ENCODE data around the gene MEGF6. TPM values are rescaled to one million over a fixed set of nuclear protein-coding genes. Genes with fewer than 3 reads are reported as not detected.
A peak's percentile ranks its signal among the peaks of the same experiment; 100 is the strongest.

Gene MEGF6
- total and polyA plus RNA-seq, 9 donors, result 7.7 to 26.7 (median 15.3) TPM

DNA sequence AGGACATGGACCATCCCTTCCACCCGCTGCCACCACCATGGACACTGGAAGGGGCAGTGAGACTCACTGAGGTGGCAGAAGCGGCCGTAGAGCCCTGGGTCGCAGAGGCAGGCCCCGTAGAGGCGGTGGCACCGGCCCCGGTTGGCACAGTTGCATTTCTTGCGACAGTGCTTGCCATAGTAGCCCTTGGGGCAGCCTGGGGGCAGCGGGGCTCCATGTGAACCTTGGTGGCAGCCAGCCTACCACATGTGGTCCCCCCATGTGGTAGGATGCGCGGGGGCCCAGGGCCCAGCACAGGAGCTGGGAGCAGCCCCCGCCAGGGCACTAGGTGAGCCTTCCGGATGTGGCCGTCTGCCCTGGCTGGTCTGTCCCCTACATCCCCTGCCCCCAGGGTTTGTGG, 105.3 kb downstream of the MEGF6 start:
- H3K4me3 ChIP-seq (ENCODE audit: low read length), result no peak overlapping the region
- DNase-seq, result no peak
- H3K27me3 ChIP-seq (ENCODE audit: control insufficient read depth, insufficient read depth, low read length), result no peaks in the 10 kb centered on the region
- no peaks in the 10 kb centered on the region for H3K36me3 ChIP-seq (ENCODE audit: control insufficient read depth, insufficient read depth, low read length)
- no peaks in the 10 kb centered on the region for H3K9me3 ChIP-seq (replicated peaks; ENCODE audit: control insufficient read depth, low read depth, low read length)
- H3K27ac ChIP-seq (ENCODE audit: low read length), result no peak overlapping the region
- 97% methylated on average over 15 of the region's 15 CpGs for WGBS (ENCODE audit: insufficient coverage)
- no peaks in the 10 kb centered on the region for H3K4me1 ChIP-seq (ENCODE audit: control insufficient read depth, insufficient read depth, low read length)

DNA sequence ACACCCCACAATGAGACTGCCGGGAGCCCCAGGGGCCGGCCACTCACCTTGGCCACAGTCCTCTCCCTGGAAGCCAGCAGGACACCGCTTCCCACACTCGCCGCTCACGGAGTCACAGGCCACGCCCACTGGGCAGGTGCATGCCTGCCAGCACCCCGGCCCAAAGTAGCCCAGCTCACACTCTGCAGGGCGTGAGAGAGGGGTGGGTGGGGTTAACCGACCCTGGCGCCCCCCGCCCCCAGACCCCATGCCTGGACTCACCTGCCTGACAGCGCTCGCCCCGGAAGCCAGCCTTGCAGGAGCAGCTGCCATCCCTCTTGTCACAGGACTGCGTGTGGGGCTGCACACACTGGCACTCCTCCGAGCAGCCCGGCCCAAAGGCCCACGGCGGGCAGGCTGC, 106.1 kb downstream of the MEGF6 start:
- Histone ChIP-seq H3K9me3 (replicated peaks; ENCODE audit: control insufficient read depth, low read depth, low read length) (no peaks in the 10 kb centered on the region), H3K36me3 (ENCODE audit: control insufficient read depth, insufficient read depth, low read length) (no peaks in the 10 kb centered on the region), H3K27me3 (ENCODE audit: control insufficient read depth, insufficient read depth, low read length) (no peaks in the 10 kb centered on the region), H3K4me1 (ENCODE audit: control insufficient read depth, insufficient read depth, low read length) (no peaks in the 10 kb centered on the region), H3K4me3 (ENCODE audit: low read length) (no peak overlapping the region), H3K27ac (ENCODE audit: low read length) (no peak overlapping the region)
- DNase-seq, result no peak
- 78% methylated on average over 18 of the region's 20 CpGs for WGBS (ENCODE audit: insufficient coverage)

- no peak for DNase-seq
- Histone ChIP-seq H3K9me3 (replicated peaks; ENCODE audit: control insufficient read depth, low read depth, low read length) (no peaks in the 10 kb centered on the region), H3K36me3 (ENCODE audit: control insufficient read depth, insufficient read depth, low read length) (no peaks in the 10 kb centered on the region), H3K27ac (ENCODE audit: low read length) (no peak overlapping the region), H3K4me1 (ENCODE audit: control insufficient read depth, insufficient read depth, low read length) (no peaks in the 10 kb centered on the region), H3K4me3 (ENCODE audit: low read length) (no peak overlapping the region), H3K27me3 (ENCODE audit: control insufficient read depth, insufficient read depth, low read length) (no peaks in the 10 kb centered on the region)
- WGBS (ENCODE audit: insufficient coverage), result 64% methylated on average over 5 of the region's 7 CpGs
These were observed 106.5 kb downstream of the MEGF6 start for GRCh38 chr1:3504822-3505153.

GRCh38 chr1:3504151-3504821, 107.0 kb downstream of the MEGF6 start:
- WGBS (ENCODE audit: insufficient coverage), result 78% methylated on average over 31 of the region's 31 CpGs
- H3K27me3 ChIP-seq (ENCODE audit: control insufficient read depth, insufficient read depth, low read length), result no peaks in the 10 kb centered on the region
- no peak overlapping the region for H3K4me3 ChIP-seq (ENCODE audit: low read length)
- H3K9me3 ChIP-seq (replicated peaks; ENCODE audit: control insufficient read depth, low read depth, low read length), result no peaks in the 10 kb centered on the region
- H3K36me3 ChIP-seq (ENCODE audit: control insufficient read depth, insufficient read depth, low read length), result no peaks in the 10 kb centered on the region
- no peak for DNase-seq
- no peak overlapping the region for H3K27ac ChIP-seq (ENCODE audit: low read length)
- H3K4me1 ChIP-seq (ENCODE audit: control insufficient read depth, insufficient read depth, low read length), result no peaks in the 10 kb centered on the region

DNA sequence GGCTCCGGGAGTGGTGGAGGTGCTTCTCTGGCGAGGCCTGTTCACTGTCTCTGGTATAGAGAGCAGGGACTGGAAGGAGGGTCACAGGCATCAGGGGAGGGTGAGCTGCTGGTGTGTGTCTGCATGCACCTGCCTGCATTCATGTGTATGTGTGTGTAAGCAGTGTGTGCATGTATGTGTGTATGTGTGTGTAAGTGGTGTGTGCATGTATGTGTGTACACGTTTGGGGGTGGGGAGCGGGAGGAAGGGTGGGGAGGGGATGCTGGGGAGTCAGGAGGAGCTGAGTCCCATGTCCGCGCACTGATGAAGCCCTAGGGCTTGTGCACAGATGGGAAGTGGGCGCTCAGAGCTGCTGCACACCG, 107.8 kb downstream of the MEGF6 start:
- Histone ChIP-seq H3K27me3 (ENCODE audit: control insufficient read depth, insufficient read depth, low read length) (no peaks in the 10 kb centered on the region), H3K36me3 (ENCODE audit: control insufficient read depth, insufficient read depth, low read length) (no peaks in the 10 kb centered on the region), H3K4me1 (ENCODE audit: control insufficient read depth, insufficient read depth, low read length) (no peaks in the 10 kb centered on the region), H3K27ac (ENCODE audit: low read length) (no peak overlapping the region), H3K9me3 (replicated peaks; ENCODE audit: control insufficient read depth, low read depth, low read length) (no peaks in the 10 kb centered on the region), H3K4me3 (ENCODE audit: low read length) (no peak overlapping the region)
- DNase-seq, result no peak
- WGBS (ENCODE audit: insufficient coverage), result 72% methylated on average over 7 of the region's 8 CpGs

DNA sequence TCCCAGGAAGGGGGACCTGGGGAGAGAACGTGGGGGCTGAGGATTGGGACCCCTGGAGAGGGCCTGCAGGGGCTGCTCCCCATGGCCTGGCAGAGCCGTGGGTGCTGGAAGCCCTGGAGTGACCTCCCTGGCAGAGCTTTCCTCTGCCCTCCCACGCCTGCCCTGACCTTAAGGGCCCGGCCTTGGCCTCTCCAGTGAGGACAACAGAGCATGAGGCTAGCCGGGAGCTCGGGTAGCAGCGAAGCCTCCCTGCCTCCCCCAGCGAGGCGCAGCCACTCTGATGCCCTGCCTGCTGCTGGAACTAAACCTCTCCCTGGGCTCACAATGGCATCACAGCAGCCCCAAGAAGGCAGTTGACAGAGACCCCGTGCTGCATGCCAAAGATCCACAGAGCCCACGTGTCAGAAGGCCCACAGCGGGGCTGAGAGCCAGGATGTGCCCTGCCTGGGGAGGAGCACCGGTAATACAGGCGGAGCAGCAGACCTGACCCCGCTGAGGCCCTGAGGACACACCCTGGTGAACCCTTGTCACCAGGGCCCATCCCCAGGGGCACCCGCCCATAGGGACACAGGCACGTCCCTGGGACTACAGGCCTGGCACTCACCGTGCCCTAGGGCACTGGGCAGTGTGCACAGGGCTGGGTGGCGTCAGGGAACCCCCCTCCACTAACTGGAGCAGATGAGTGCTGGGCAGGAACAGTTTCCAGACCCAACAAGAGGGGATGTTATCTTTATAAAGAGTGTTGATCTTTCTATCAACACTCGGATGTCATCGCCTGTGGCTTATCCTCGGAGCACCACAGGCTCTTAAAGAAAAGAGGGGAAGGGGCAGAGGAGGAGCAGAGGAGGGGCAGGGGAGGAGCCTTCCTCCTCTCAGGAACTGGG, 108.4 kb downstream of the MEGF6 start:
- 74% methylated on average over 21 of the region's 22 CpGs for WGBS (ENCODE audit: insufficient coverage)
- Histone ChIP-seq H3K9me3 (replicated peaks; ENCODE audit: control insufficient read depth, low read depth, low read length) (no peaks in the 10 kb centered on the region), H3K4me1 (ENCODE audit: control insufficient read depth, insufficient read depth, low read length) (no peaks in the 10 kb centered on the region), H3K36me3 (ENCODE audit: control insufficient read depth, insufficient read depth, low read length) (no peaks in the 10 kb centered on the region), H3K27me3 (ENCODE audit: control insufficient read depth, insufficient read depth, low read length) (no peaks in the 10 kb centered on the region), H3K4me3 (ENCODE audit: low read length) (no peak overlapping the region), H3K27ac (ENCODE audit: low read length) (no peak overlapping the region)
- DNase-seq, result no peak

DNA sequence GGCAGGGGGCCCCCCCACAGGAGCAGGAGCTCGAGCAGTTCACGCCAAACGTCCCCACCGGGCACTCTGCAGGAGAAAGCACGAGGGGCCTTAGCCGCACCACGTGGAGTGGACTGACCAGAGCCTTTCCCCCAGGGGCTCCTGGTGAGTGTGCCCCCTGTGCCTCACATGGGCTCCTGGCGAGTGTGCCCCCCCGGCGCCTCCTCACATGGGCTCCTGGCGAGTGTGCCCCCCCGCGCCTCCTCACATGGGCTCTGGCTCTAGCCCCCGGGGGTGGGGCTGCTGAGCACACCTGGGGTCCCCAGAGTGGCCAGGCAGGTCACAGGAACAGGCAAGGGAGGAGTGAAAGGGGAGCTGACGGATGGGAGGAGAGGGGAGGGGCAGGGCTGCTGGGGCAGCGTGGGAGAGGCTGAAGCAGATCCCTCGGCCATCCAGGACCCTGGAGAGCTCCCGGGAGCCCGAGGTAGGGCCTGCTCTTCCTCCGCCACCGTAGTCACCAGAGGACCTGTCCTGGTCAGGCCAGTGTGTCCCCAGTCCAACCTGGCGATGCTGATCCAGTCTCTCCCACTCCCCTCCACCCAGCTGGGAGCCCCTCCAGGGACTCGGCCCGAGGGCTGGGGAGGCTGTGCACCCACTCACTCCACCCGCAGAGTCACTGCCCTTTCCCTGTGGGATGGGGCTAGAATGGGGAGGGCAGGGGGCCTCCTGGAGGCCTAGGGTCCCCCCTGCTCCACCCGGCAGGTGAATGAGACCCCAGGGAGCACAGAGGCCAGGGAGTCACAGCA, 109.3 kb downstream of the MEGF6 start:
- Histone ChIP-seq H3K9me3 (replicated peaks; ENCODE audit: control insufficient read depth, low read depth, low read length) (no peaks in the 10 kb centered on the region), H3K36me3 (ENCODE audit: control insufficient read depth, insufficient read depth, low read length) (no peaks in the 10 kb centered on the region), H3K4me1 (ENCODE audit: control insufficient read depth, insufficient read depth, low read length) (no peaks in the 10 kb centered on the region), H3K27me3 (ENCODE audit: control insufficient read depth, insufficient read depth, low read length) (no peaks in the 10 kb centered on the region), H3K27ac (ENCODE audit: low read length) (no peak overlapping the region), H3K4me3 (ENCODE audit: low read length) (no peak overlapping the region)
- peak; percentile 63 for DNase-seq
- 47% methylated on average over 21 of the region's 26 CpGs for WGBS (ENCODE audit: insufficient coverage)

- Histone ChIP-seq H3K27me3 (ENCODE audit: control insufficient read depth, insufficient read depth, low read length) (no peaks in the 10 kb centered on the region), H3K36me3 (ENCODE audit: control insufficient read depth, insufficient read depth, low read length) (no peaks in the 10 kb centered on the region), H3K4me3 (ENCODE audit: low read length) (no peak overlapping the region), H3K4me1 (ENCODE audit: control insufficient read depth, insufficient read depth, low read length) (no peaks in the 10 kb centered on the region), H3K27ac (ENCODE audit: low read length) (no peak overlapping the region), H3K9me3 (replicated peaks; ENCODE audit: control insufficient read depth, low read depth, low read length) (no peaks in the 10 kb centered on the region)
- DNase-seq, result no peak
- WGBS (ENCODE audit: insufficient coverage), result 77% methylated on average over 14 of the region's 17 CpGs
These were observed 109.9 kb downstream of the MEGF6 start for GRCh38 chr1:3501437-3501836.

GRCh38 chr1:3500265-3500835, 111.0 kb downstream of the MEGF6 start:
- H3K4me3 ChIP-seq (ENCODE audit: low read length), result no peak overlapping the region

GRCh38 chr1:3499611-3500010, 111.7 kb downstream of the MEGF6 start:
- Histone ChIP-seq H3K36me3 (ENCODE audit: control insufficient read depth, insufficient read depth, low read length) (no peaks in the 10 kb centered on the region), H3K4me3 (ENCODE audit: low read length) (no peak overlapping the region), H3K4me1 (ENCODE audit: control insufficient read depth, insufficient read depth, low read length) (peaks cover 6% of the 10 kb centered on the region), H3K27ac (ENCODE audit: low read length) (no peak overlapping the region), H3K9me3 (replicated peaks; ENCODE audit: control insufficient read depth, low read depth, low read length) (no peaks in the 10 kb centered on the region), H3K27me3 (ENCODE audit: control insufficient read depth, insufficient read depth, low read length) (no peaks in the 10 kb centered on the region)
- DNase-seq, result no peak
- WGBS (ENCODE audit: insufficient coverage), result 81% methylated on average over 19 of the region's 22 CpGs

More at GRCh38 chr1:3500265-3500835, 111.0 kb downstream of the MEGF6 start:
- Histone ChIP-seq H3K27me3 (ENCODE audit: control insufficient read depth, insufficient read depth, low read length) (no peaks in the 10 kb centered on the region), H3K36me3 (ENCODE audit: control insufficient read depth, insufficient read depth, low read length) (no peaks in the 10 kb centered on the region), H3K9me3 (replicated peaks; ENCODE audit: control insufficient read depth, low read depth, low read length) (no peaks in the 10 kb centered on the region), H3K27ac (ENCODE audit: low read length) (no peak overlapping the region), H3K4me1 (ENCODE audit: control insufficient read depth, insufficient read depth, low read length) (no peaks in the 10 kb centered on the region)
- 77% methylated on average over 31 of the region's 32 CpGs for WGBS (ENCODE audit: insufficient coverage)
- no peak for DNase-seq
